B cell (primary cell): ENCODE results near the gene SNX11.

Source experiments
- EZH2 ChIP-seq: IDR thresholded peaks from 2 replicates; pipeline ENCODE4 v1.6.1; 2012; ENCODE audit warnings: borderline replicate concordance, low read depth, mild to moderate bottlenecking, moderate library complexity, low read length; ENCODE audit not compliant: insufficient read depth, poor library complexity, severe bottlenecking
- TF ChIP-seq, protein P1 (sequence below): fragments of 200-600 bp; IDR thresholded peaks from one replicate; pipeline ENCODE4 v1.8.0; 2022; ENCODE audit warnings: antibody characterized with exemption, mild to moderate bottlenecking

DNA sequence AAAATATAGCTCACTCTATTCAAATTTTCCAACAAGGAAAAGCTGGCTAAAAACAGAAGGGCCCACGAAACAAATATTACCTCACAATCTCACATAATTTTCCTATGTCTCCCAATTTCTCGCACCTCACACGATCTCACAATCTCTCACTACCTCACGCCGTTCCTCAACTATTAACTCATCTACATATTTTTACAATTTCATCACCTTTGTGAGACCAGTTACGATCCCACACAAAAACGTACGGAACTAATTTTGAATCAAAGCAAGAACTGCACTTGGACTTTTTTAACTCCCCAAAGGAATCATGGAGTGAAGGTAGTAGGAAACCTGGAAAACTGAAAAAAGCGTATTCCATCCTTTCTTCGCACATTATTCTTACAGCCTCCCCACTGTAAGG is 7.4 kb upstream of the SNX11 start:
- TF ChIP-seq, protein P1, sequence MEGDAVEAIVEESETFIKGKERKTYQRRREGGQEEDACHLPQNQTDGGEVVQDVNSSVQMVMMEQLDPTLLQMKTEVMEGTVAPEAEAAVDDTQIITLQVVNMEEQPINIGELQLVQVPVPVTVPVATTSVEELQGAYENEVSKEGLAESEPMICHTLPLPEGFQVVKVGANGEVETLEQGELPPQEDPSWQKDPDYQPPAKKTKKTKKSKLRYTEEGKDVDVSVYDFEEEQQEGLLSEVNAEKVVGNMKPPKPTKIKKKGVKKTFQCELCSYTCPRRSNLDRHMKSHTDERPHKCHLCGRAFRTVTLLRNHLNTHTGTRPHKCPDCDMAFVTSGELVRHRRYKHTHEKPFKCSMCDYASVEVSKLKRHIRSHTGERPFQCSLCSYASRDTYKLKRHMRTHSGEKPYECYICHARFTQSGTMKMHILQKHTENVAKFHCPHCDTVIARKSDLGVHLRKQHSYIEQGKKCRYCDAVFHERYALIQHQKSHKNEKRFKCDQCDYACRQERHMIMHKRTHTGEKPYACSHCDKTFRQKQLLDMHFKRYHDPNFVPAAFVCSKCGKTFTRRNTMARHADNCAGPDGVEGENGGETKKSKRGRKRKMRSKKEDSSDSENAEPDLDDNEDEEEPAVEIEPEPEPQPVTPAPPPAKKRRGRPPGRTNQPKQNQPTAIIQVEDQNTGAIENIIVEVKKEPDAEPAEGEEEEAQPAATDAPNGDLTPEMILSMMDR = no peak
- no peak for TF ChIP-seq EZH2
